Measurements from ENCODE around the gene ELN. TPM values are rescaled to one million over a fixed set of nuclear protein-coding genes. Genes with fewer than 3 reads are reported as not detected.

ELN gene
- polyA plus RNA-seq, 1 donor (not counting 4 experiments of a cell fraction or from before 2014, with no cell fraction given), result not detected

GRCh38 chr7:73980206-73980605 lies 47.8 kb upstream of the ELN start:
- FAIRE-seq, result no peak
- no peak overlapping the region for H2AFZ ChIP-seq (ENCODE audit: control insufficient read depth, low read length)
- H3K36me3 ChIP-seq (ENCODE audit: control insufficient read depth in 2 of 2, extremely low read depth in 1 of 2, insufficient read depth in 2 of 2, low read length in 2 of 2), result no peaks in the 10 kb centered on the region
- no peak overlapping the region for H3K9ac ChIP-seq (ENCODE audit: control insufficient read depth, extremely low read depth, insufficient read depth, low read length)
- no peak overlapping the region for H3K4me2 ChIP-seq (ENCODE audit: control insufficient read depth, extremely low read depth, insufficient read depth, low read depth, low read length)
- dilution Hi-C loops (cut with MboI; ENCODE audit: extremely low pct_ligation_motif_present, low sequenced_read_pairs), result no loop called here
- no peaks in the 10 kb centered on the region for H3K9me3 ChIP-seq (ENCODE audit: control insufficient read depth, low read depth, low read length)
- TF ChIP-seq CTCF (optimal IDR thresholded peaks at IDR 0.05 in 1 of 3, IDR thresholded peaks at IDR 0.05 in 1 of 3, conservative IDR thresholded peaks at IDR 0.05 in 1 of 3; ENCODE audit: extremely low read depth in 1 of 3, insufficient read depth in 2 of 3, low read length in 3 of 3) (no peak), EZH2 (IDR thresholded peaks at IDR 0.05; ENCODE audit: low read length) (no peak)
- no peak overlapping the region for H3K4me3 ChIP-seq (ENCODE audit: control insufficient read depth in 2 of 3, extremely low read depth in 1 of 3, insufficient read depth in 2 of 3, low read depth in 1 of 3, low read length in 3 of 3)
- no peak for DNase-seq (ENCODE audit: low read depth, low spot score)
- no peaks in the 10 kb centered on the region for H3K9me1 ChIP-seq (ENCODE audit: control insufficient read depth, extremely low read depth, insufficient read depth, low read length)
- H4K20me1 ChIP-seq (ENCODE audit: control insufficient read depth, extremely low read depth, insufficient read depth, low read length), result no peaks in the 10 kb centered on the region
- H3K79me2 ChIP-seq (ENCODE audit: control insufficient read depth, insufficient read depth, low read length), result no peaks in the 10 kb centered on the region
- H3K27ac ChIP-seq (ENCODE audit: control insufficient read depth, insufficient read depth, low read length), result no peak overlapping the region
- no peaks in the 10 kb centered on the region for H3K27me3 ChIP-seq (ENCODE audit: control insufficient read depth, extremely low read depth, insufficient read depth, low read length)
- no peaks in the 10 kb centered on the region for H3K4me1 ChIP-seq (ENCODE audit: control insufficient read depth, extremely low read depth, insufficient read depth, low read length)

GRCh38 chr7:73981933-73982332 lies 46.0 kb upstream of the ELN start:
- Histone ChIP-seq H2AFZ (ENCODE audit: control insufficient read depth, low read length) (no peak overlapping the region), H3K36me3 (ENCODE audit: control insufficient read depth in 2 of 2, extremely low read depth in 1 of 2, insufficient read depth in 2 of 2, low read length in 2 of 2) (no peaks in the 10 kb centered on the region), H3K9ac (ENCODE audit: control insufficient read depth, extremely low read depth, insufficient read depth, low read length) (no peak overlapping the region), H3K9me3 (ENCODE audit: control insufficient read depth, low read depth, low read length) (no peaks in the 10 kb centered on the region), H3K4me1 (ENCODE audit: control insufficient read depth, extremely low read depth, insufficient read depth, low read length) (no peaks in the 10 kb centered on the region), H3K27ac (ENCODE audit: control insufficient read depth, insufficient read depth, low read length) (no peak overlapping the region), H3K27me3 (ENCODE audit: control insufficient read depth, extremely low read depth, insufficient read depth, low read length) (no peaks in the 10 kb centered on the region), H3K4me3 (ENCODE audit: control insufficient read depth in 2 of 3, extremely low read depth in 1 of 3, insufficient read depth in 2 of 3, low read depth in 1 of 3, low read length in 3 of 3) (no peak overlapping the region), H3K9me1 (ENCODE audit: control insufficient read depth, extremely low read depth, insufficient read depth, low read length) (no peaks in the 10 kb centered on the region), H4K20me1 (ENCODE audit: control insufficient read depth, extremely low read depth, insufficient read depth, low read length) (no peaks in the 10 kb centered on the region), H3K79me2 (ENCODE audit: control insufficient read depth, insufficient read depth, low read length) (no peaks in the 10 kb centered on the region), H3K4me2 (ENCODE audit: control insufficient read depth, extremely low read depth, insufficient read depth, low read depth, low read length) (no peak overlapping the region)
- no peak for TF ChIP-seq CTCF (optimal IDR thresholded peaks at IDR 0.05 in 1 of 3, IDR thresholded peaks at IDR 0.05 in 1 of 3, conservative IDR thresholded peaks at IDR 0.05 in 1 of 3; ENCODE audit: extremely low read depth in 1 of 3, insufficient read depth in 2 of 3, low read length in 3 of 3)
- no peak for TF ChIP-seq EZH2 (IDR thresholded peaks at IDR 0.05; ENCODE audit: low read length)
- FAIRE-seq (no peak), DNase-seq (ENCODE audit: low read depth, low spot score) (no peak)
- dilution Hi-C loops (cut with MboI; ENCODE audit: extremely low pct_ligation_motif_present, low sequenced_read_pairs), result no loop called here
